ENCODE measurements around the gene LATS1.
A peak's percentile ranks its signal among the peaks of the same experiment; 100 is the strongest.
"Not testable (repeated sequence)": the region's sequence is repeated elsewhere in the genome, so short reads cannot be mapped to it uniquely, and the experiment has no call there.

LATS1 gene

GRCh38 chr6:149686230-149686629 is 31.7 kb downstream of the LATS1 start:
- no peak overlapping the region for H3K4me3 ChIP-seq (ENCODE audit: low read depth, low read length)
- DNase-seq (ENCODE audit: low read depth): no peak
- no peak for TF ChIP-seq CTCF (conservative IDR thresholded peaks at IDR 0.05; ENCODE audit: low read depth, low read length)

GRCh38 chr6:149683256-149683859 is 34.5 kb downstream of the LATS1 start:
- TF ChIP-seq CTCF (conservative IDR thresholded peaks at IDR 0.05; ENCODE audit: low read depth, low read length): no peak
- peak; percentile 34 for DNase-seq (ENCODE audit: low read depth)
- H3K4me3 ChIP-seq (ENCODE audit: low read depth, low read length): no peak overlapping the region

GRCh38 chr6:149681845-149682244 is 36.1 kb downstream of the LATS1 start:
- DNase-seq (ENCODE audit: low read depth); H3K4me3 ChIP-seq (ENCODE audit: low read depth, low read length): not testable (repeated sequence)

- no peak overlapping the region for H3K4me3 ChIP-seq (ENCODE audit: low read depth, low read length)
- no peak for DNase-seq (ENCODE audit: low read depth)
- TF ChIP-seq CTCF (conservative IDR thresholded peaks at IDR 0.05; ENCODE audit: low read depth, low read length): no peak
These were observed 36.7 kb downstream of the LATS1 start for GRCh38 chr6:149681209-149681608.

GRCh38 chr6:149680503-149680902 is 37.4 kb downstream of the LATS1 start:
- no peak for TF ChIP-seq CTCF (conservative IDR thresholded peaks at IDR 0.05; ENCODE audit: low read depth, low read length)
- no peak for DNase-seq (ENCODE audit: low read depth)
- H3K4me3 ChIP-seq (ENCODE audit: low read depth, low read length): no peak overlapping the region

- H3K4me3 ChIP-seq (ENCODE audit: low read depth, low read length); DNase-seq (ENCODE audit: low read depth): not testable (repeated sequence)
These were observed 45.6 kb downstream of the LATS1 start for GRCh38 chr6:149672265-149672664.

GRCh38 chr6:149660028-149660427 is 57.9 kb downstream of the LATS1 start:
- no peak for DNase-seq (ENCODE audit: low read depth)
- TF ChIP-seq CTCF (conservative IDR thresholded peaks at IDR 0.05; ENCODE audit: low read depth, low read length): no peak

GRCh38 chr6:149657441-149657840 is 60.5 kb downstream of the LATS1 start:
- H3K4me3 ChIP-seq (ENCODE audit: low read depth, low read length): no peak overlapping the region
- no peak for DNase-seq (ENCODE audit: low read depth)
- TF ChIP-seq CTCF (conservative IDR thresholded peaks at IDR 0.05; ENCODE audit: low read depth, low read length): no peak

More at GRCh38 chr6:149660028-149660427, 57.9 kb downstream of the LATS1 start:
- H3K4me3 ChIP-seq (ENCODE audit: low read depth, low read length): no peak overlapping the region

Measured in choroid plexus epithelial cell (primary cell).